DMS79 treated with DMSO at 0.1 percent for 48 hours (cell line): ENCODE results near the gene MMP8.

ENCODE experiments used
- DNase-seq: peaks from one replicate; lab custom pipeline; 2025; lab: John Stamatoyannopoulos, UW

MMP8 gene

DNA sequence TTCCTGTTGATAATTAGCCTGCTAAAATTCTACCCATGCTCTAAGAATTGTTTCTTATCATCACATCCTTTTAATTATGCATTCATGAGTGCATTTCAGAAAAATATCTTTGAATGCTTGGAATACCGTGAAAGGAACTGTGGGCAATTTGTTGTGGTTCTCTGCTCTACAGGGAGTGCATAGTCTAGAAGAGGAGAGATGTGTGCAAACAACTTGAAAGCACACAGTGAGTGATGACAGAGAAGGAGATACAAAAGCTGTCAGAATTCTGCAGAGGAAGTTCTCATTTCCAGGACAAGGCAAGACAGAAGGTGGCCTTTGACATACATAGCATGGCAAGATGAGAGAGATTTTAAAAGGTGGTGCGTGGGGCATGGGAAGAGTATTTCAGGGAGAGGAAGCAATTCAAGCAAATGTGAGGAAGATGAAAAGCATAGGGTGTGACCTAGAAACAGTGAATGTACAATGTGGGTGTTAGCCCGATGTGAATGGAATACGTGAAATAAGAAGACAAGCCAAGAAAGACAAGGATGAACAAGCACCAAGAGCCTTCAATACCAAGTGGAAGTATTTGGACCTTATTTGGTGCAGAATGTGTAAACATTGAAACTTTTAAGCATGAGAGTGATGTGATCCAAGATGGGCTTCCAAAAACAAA, 5.0 kb downstream of the MMP8 start:
- no peak for DNase-seq

DNA sequence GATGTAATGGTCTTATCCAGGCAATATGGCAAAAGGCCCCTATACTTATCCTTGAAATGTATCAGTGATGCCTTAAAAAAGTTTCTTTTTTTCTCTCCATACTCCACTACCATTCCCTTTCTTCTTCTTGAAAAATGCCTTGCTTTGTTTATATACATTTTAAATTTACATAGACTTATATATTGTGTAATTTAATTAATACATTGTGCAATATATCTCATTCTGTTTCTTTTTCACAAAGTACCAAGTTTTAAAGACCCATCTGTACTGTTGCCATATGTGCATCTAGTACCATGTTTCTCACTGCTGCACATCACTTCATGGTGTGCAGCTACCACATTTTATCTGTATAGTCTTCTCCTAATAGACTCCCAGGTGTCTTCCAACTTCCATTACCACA, 7.5 kb downstream of the MMP8 start:
- no peak for DNase-seq

DNA sequence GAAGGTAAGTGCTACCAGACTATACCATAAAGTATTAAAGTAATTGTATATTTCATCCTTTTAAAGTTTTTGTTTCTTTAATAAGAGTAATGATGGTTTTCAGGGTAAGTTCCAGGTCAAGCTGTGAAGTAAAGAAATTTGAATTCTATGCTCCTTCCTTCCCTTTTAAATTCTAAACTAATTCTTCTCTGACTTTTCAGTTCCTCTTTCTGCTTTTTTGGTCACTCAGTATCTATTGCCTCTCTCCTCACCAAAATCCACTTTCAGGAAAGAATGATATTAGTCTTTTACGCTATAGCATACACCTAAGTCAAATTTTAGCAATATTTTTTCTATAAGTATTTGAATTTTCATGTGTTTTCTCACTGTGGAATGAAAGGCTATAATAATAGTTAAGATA, 8.2 kb downstream of the MMP8 start:
- no peak for DNase-seq

DNA sequence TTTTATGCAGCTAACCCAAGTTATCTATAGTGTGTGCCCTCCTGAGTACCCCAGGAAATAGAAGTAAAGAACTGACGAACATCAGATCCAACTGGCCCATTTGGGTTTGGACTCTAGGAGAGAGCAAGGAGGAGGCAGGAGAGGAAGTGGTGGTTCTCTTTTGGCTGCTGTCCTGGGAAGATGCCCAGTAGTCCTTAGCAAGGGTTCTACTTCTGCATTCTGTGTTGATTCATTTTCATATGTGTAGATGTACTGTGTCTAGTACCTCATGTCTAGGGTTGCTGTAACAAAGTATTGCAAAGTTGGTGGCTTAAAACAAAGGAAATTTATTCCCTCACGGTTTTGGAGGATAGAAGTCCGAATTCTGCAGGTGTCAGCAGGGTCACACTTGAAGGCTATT, 12.6 kb downstream of the MMP8 start:
- no peak for DNase-seq

DNA sequence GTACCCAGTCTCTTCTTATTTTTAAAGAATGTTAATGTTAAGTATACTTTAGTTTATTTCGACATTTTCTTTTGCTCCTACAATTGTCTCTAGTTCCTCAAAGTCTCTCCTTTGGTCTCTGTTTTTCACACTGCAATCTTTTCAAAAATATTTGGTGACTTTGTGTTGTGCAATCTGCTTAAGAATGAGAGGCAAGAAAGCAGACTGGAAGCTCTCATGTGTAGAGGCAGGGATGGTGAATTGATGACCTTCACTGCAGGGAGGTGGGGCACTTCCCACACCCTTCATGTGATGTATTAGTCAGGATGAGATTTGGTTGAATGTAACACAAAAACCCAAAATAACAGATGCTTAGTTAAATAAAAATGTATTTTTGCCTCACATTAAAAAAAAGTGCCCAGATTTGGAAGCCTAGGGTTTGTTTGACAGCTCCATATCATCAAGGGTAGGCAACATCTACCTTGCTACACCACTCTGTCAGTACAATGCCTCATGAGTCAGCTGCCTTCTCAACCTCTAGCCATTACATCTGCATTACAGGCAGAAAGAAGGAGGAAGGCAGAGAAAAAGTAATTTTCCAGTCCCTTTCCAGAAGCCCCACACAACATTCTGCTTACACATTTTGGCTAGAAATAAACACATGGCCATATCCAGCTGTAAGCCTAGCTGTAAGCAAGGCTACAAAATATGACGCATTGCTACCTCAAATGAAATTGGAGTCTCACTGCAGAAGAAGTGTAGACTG, 15.4 kb downstream of the MMP8 start:
- no peak for DNase-seq

DNA sequence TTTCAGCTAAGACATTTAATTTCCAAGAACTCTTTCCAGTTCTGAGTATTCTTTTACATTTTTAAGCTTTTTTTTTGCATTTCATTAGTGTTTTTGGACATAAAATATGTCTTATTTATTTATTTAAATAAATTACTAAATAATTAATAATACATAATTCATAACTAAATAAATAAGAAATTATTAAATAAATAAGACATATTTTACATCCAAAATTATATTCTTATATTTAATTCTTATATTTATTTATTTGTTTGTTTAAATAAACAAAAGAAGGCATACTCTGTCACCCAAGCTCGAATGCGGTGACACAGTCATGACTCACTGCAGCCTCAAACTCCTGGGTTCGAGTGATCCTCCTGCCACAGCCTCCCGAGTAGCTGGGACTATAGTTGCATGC, 16.1 kb downstream of the MMP8 start:
- DNase-seq: no peak

DNA sequence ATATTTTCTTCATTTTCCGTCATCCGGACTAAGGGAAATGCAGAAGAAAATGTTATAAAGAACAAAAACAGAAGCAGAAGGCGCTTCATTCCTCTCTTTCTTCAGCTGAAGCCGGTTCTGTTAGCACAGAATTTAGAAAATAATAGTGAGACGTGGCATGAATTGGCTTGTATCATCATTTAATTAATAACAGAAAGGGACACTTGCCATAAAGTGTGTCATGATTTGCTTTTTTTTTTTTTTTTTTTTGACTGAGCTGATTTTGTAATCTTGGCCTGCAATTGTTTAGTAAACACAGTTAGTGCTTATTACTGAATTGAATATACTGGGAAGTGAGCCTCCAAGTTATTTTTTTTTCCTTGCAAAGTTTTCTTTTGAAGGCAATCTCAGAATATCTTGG, 19.1 kb downstream of the MMP8 start, which contains the start of gene MMP27:
MMP27 (minus strand) TSS at position 144 of the 400 bp plus-strand sequence; CDS start at position 89, 55 bp downstream.
- DNase-seq: no peak

DNA sequence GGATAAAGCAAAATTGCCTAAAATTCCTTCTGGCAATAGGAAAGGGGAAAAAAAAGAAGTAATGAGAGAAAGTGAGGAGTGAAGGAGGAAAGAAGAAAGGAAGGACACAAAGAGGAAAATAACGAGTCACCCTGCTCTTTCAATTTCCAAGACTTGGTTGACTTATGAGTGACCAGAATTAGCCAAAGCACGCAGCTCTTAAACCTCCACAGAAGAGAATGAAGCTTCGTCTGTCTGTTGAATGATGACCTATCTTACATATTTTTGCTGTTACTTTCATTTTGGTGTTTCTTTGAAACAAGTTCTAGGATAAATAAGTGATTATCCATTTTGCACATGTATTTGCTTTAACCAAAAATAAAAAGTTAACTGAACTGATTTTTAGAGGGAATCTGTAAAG, 19.9 kb downstream of the MMP8 start:
- DNase-seq: no peak

DNA sequence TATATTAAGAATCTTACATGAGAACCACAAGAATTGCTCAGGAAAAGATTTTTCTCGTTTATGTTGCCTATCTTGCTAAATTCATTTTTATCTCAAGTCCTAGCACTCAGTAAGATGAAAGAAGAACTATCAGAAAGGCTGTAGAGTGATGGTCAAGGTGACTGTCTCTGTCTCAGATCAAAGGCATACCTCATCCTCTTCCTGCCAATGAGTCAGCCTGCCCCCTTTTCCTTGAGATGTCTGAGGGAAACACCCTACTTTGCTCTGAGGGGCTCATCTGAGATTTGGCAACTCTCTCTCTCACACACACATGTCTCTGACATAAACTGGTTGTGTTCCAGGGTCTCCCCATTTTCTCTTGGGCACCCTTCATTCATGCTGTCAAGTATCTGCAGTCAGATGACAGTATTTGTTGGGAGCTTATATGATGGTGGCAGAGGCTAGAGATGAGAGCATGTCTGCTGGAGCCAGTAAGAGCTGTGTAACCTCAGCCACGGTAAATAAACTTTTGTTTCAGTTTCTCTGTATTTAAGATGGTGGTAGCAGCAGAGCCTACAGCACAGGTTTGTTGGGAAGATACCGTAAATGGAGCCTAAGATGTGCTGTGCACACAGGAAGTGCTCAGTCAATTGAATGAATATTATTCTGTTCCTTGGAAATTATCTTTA, 20.8 kb downstream of the MMP8 start:
- no peak for DNase-seq

DNA sequence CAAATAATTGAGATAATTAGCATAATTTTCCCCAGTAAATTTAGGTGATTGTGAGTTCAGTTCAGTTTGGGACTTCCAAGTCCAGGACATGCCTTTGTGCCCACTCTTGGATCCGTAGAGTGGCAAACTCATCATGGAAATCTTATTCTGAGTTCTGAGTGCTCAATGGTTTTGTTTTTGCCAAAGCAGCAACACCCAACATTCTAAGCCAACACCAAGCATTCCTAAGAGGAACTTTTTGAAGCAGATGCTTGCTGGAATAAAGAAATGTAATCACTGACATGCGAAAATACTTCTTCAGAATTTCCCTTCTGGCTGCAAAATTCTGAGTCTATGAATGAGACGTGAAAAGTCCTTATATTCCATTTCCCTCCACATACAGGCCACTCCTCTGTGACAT, 29.6 kb downstream of the MMP8 start:
- no peak for DNase-seq

DNA sequence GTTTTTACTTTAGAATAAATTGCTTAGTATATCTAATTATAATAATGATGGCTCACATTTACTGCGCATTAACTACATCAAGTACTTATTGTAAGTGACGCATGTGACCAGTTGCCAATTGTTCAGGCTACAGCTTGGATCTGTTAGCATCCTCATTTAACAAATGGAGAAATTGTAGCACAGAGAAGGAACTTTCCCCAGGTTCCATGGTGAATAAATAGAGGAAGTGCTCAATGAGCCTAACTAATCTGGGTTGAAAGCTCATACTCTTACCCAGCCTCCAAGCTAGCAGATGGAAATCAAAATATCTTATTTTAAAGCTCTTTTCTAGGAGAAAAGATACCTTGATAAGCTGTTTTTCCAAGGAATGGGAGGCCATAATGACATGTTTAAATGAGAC, 39.0 kb downstream of the MMP8 start:
- no peak for DNase-seq

DNA sequence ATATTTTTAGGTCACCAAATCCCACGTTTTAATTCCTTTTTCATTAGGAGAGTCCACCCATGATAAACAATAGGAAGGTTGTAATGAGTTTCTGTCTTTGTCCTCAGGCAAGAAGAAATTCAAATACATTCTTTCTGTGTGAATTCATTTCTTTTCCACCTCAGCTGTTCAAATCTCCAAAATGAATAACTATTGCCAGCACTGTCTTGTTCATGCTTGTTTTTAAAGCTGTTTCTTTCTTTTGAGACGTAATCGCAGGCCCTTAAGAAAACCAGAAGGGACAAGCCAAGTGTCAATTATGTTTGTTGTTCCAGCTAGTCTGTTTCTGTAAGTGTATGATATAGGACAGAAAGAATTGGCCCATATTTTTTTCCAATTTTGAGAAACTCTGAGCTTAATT, 39.4 kb downstream of the MMP8 start:
- no peak for DNase-seq

DNA sequence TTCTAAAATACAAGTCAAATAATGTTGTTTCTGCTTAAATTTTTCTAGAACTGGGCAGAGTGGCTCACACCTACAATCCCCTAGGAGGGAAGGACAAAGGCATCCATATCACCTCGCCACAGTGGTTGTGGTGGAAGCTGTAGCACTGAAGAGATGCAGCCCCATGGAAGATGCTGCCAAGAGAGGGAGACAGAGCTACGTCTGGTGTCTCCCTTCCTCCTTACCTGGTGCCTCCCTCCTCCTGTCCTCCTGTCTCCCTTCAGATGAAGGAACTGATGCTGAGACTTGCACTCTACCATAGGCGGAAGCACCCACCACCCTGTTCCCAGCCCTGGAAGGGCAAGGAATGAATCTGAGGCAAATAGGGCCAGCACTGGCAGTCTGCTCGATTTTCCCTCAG, 41.5 kb downstream of the MMP8 start:
- no peak for DNase-seq

DNA sequence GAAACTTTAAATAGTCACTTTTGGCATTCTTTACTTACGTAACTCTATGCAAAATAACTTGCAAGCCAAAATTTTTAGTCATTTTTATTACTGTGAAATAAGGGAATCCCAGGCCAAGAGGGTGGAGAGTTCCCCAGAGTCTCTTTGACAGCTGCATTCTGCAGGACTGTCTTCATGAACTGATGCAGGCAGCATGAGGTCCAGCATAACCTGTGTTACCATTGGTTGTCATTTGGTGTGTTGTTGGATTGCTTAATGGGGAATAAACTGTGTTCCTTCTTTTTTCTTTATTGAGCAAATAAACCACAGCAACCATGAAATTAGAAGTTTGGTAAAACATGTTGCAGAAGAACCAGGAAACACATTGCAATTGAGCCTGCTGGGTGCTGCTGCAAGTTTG, 43.8 kb downstream of the MMP8 start:
- DNase-seq: no peak

DNA sequence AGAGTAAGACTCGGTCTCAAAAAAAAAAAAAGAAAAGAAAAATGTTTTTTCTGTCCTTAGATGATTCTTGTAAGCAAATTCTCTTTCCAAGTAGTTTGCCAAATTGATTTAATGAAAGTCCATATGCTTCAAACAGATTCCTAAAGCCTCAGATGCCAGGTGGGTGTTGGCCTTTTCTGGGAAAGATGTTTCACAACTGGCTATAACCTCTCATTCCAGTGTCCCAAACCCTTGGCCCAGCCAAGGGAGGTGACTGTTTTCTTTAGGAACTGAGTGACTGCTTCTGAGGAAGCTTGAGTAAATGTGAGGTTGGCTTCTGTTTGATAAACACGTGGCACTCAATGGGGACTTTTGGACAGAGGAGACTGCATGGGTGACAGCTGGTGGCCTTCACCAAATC, 46.7 kb downstream of the MMP8 start:
- no peak for DNase-seq

DNA sequence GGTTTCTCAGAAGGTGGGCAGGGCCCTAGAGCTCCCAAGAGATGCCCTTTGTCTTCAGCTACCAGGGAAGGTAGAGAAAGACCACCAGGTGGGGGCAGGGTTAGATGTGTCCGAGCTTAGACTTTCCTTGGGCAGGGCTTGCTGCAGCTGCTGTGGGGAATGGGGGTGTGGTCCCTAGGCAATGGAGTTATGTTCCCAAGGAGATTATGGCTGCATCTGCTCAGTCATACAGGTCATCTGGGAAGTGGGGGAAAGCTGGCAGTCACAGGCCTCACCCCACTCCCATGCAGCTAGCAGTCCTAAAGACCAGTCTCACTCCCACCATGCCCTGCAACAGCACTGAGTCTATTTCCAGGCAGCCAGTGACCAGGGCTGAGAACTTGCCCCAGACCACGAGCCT, 48.7 kb downstream of the MMP8 start:
- no peak for DNase-seq

DNA sequence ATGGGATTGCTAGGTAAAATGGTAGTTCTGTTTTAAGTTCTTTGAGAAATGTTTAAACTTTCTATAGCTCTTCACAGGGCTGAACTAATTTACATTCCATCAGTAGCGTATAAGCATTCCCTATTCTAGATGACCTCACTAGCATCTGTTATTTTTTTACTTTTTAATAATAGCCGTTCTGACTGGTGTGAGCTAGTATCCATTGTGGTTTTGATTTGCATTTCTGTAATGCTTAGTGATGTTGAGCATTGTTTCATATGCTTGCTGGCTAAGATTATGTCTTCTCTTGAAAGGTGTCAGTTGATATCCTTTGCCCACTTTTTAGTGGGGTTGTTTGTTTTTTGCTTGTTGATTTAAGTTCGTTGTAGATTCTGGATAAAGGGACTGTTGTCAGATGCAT, 55.1 kb downstream of the MMP8 start:
- DNase-seq: no peak

DNA sequence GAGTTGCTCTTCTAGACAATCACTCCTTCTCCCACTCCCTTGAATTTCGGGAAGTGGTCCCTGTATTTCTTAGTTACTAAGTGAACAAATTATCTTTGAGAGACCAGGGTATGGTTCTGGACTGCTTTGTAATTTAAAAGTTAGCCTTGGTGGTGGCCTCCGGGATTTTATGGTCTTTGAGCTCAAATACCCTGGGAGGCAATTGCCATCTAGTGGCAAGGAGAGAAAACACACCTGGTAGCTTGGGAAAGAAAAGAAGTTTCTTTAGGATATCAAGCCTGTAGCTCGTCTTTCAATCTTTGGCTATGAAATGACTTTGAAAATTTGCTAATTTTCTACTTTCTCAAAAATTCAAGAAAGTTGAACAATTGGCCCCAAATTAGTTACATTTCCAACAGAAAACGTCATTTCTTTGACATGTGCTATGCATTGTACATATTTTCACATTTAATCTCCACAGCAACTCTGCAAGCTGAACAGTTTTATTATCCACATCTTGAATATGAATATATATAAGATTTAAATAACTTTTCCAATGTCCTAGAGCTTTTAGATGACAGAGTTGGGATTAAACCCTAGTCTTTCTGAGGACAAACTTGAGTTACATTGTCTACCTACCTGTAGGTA, 58.3 kb downstream of the MMP8 start:
- peak; percentile 6 for DNase-seq

DNA sequence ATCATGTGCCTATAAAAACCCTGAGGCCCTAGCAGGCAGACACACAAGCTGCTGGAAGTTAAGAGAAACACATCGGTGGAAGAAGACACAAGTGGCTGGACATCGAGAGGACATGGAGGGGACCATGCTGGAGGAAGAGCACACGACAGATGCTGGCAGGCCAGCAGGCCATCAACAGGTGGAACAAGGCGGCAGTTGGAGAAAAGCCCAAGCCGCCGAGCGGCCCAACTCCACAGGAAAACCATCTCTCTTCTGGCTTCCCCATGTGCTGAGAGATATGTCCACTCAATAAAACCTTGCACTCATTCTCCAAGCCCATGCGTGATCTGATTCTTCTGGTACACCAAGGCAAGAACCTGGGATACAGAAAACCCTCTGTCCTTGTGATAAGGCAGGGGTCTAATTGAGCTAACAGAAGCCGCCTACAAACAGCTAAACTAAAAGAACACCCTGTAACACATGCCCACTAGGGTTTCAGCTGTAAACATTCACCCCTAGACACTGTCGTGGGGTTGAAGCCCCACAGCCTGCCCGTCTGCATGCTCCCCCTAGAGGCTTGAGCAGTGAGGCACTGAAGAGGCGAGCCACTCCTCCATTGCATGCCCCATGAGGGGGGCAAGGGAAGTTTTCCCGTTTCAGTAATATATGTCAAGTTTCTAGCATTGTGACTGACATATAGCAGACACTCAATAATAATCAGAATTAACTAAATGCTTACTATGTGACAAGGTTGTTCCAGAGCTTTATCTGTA, 60.6 kb downstream of the MMP8 start:
- DNase-seq: no peak

DNA sequence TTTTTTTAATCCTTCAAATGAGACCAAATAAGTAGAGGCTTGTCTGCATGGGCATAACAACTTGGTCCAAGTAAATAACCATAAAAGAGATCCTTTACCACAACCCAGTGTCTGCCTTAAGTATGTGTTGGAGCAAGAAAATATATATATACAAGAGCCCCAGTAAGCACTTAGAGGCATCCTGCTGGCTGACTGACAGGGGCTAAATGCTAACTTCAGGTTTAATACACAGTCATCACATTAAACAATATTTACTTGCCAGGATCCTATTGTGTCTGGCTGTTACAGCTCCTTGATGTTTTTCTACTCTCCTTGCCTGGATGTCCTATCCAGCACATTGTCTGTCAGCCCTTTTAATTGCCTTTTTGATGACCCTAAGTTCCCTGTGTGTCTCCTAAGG, 62.1 kb downstream of the MMP8 start:
- no peak for DNase-seq
